SK-N-SH treated with all-trans-retinoic acid at 6 μM for 48 hours (cell line): ENCODE results near the gene DGKI.

ENCODE experiments used
- PPARA ChIP-seq: fragments of 250-450 bp; sonication (Bioruptor Pico); IDR thresholded peaks from 2 replicates; pipeline ENCODE4 v1.5.0; 2020; ENCODE audit warnings: mild to moderate bottlenecking, borderline replicate concordance
- ZFP30 ChIP-seq: fragments of 450-650 bp; formaldehyde crosslinking; IDR thresholded peaks from 2 replicates; pipeline ENCODE4 v1.5.0; 2022; ENCODE audit warnings: mild to moderate bottlenecking, moderate library complexity
- ZNF565 ChIP-seq: fragments of 450-650 bp; formaldehyde crosslinking; conservative IDR thresholded peaks from 2 replicates; pipeline ENCODE4 v1.5.0; 2020; ENCODE audit warnings: low read depth, mild to moderate bottlenecking, moderate library complexity
- TF ChIP-seq, protein P1 (sequence below): fragments of 250-450 bp; sonication (Bioruptor Pico); IDR thresholded peaks from 2 replicates; pipeline ENCODE4 v1.5.1; 2020; ENCODE audit warnings: low read depth, mild to moderate bottlenecking, moderate library complexity

DNA sequence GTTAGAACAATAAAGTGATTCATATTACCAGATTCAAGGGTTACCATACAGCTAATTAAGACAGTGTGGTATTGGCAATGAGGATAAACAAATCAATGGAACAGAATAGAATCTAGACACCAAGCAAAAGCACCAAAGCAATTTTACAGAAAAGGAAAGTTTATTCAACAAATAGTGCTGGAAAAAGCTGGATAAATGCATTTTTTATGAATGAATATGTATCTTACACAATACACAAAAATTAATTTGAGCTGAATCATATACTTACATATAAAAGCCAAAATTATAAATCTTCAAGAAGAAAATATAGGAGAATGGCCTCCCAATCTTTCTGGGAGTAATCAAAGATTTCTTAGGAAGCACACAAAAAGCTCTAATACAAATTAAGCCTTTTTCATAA is 282.8 kb downstream of the DGKI start:
- TF ChIP-seq PPARA (CRISPR knock-in tag) (no peak), ZFP30 (CRISPR knock-in tag) (no peak), ZNF565 (CRISPR knock-in tag) (no peak)
- TF ChIP-seq, protein P1, sequence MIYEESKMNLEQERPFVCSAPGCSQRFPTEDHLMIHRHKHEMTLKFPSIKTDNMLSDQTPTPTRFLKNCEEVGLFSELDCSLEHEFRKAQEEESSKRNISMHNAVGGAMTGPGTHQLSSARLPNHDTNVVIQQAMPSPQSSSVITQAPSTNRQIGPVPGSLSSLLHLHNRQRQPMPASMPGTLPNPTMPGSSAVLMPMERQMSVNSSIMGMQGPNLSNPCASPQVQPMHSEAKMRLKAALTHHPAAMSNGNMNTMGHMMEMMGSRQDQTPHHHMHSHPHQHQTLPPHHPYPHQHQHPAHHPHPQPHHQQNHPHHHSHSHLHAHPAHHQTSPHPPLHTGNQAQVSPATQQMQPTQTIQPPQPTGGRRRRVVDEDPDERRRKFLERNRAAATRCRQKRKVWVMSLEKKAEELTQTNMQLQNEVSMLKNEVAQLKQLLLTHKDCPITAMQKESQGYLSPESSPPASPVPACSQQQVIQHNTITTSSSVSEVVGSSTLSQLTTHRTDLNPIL (CRISPR knock-in tag) = no peak
